Femur (tissue), 1 donor: ENCODE data around the gene SFXN5.

Experiments used
- DNase-seq: peaks from one replicate; pipeline ENCODE4 v3.0.0-alpha.2; 2017

The SFXN5 gene

GRCh38 chr2:72992734-72993102, 78.8 kb downstream of the SFXN5 start:
- no peak for DNase-seq

GRCh38 chr2:72991980-72992733, 79.4 kb downstream of the SFXN5 start:
- DNase-seq, result no peak

- no peak for DNase-seq
Observed at GRCh38 chr2:72991439-72991725, 80.1 kb downstream of the SFXN5 start.

- DNase-seq, result peak; percentile 8
Observed at GRCh38 chr2:72990695-72991438, 80.6 kb downstream of the SFXN5 start.

GRCh38 chr2:72989770-72990556, 81.5 kb downstream of the SFXN5 start:
- DNase-seq, result peak; percentile 80

- peak; percentile 5 for DNase-seq
Observed at GRCh38 chr2:72988726-72989273, 82.7 kb downstream of the SFXN5 start.

GRCh38 chr2:72988041-72988440, 83.5 kb downstream of the SFXN5 start:
- peak; percentile 1 for DNase-seq

- no peak for DNase-seq
Observed at GRCh38 chr2:72985891-72986683, 85.4 kb downstream of the SFXN5 start.

GRCh38 chr2:72985136-72985535, 86.4 kb downstream of the SFXN5 start:
- no peak for DNase-seq

- DNase-seq, result no peak
Observed at GRCh38 chr2:72984172-72984671, 87.3 kb downstream of the SFXN5 start.

- no peak for DNase-seq
Observed at GRCh38 chr2:72983500-72984161, 87.9 kb downstream of the SFXN5 start.

GRCh38 chr2:72982781-72983499, 88.6 kb downstream of the SFXN5 start:
- DNase-seq, result no peak

GRCh38 chr2:72982219-72982618, 89.3 kb downstream of the SFXN5 start:
- no peak for DNase-seq

- no peak for DNase-seq
Observed at GRCh38 chr2:72981536-72981935, 90.0 kb downstream of the SFXN5 start.

- DNase-seq, result no peak
Observed at GRCh38 chr2:72980535-72981217, 90.8 kb downstream of the SFXN5 start.

GRCh38 chr2:72979896-72980295, 91.6 kb downstream of the SFXN5 start:
- no peak for DNase-seq

GRCh38 chr2:72975017-72975416, 96.5 kb downstream of the SFXN5 start:
- no peak for DNase-seq

- no peak for DNase-seq
Observed at GRCh38 chr2:72974436-72974754, 97.1 kb downstream of the SFXN5 start.

- DNase-seq, result no peak
Observed at GRCh38 chr2:72973566-72974435, 97.7 kb downstream of the SFXN5 start.

- DNase-seq, result no peak
Observed at GRCh38 chr2:72973137-72973535, 98.4 kb downstream of the SFXN5 start.
